IMR-90 (cell line): Measurements from ENCODE around the gene POMGNT2.

Experiments used
- BHLHE40 ChIP-seq: fragments of 150-350 bp; IDR thresholded peaks from 2 replicates; pipeline ENCODE4 v1.6.1; 2016; ENCODE audit warnings: mild to moderate bottlenecking, low read depth, low read length
- CHD1 ChIP-seq: IDR thresholded peaks from 2 replicates; pipeline ENCODE4 v1.6.1; 2012; ENCODE audit warnings: low read depth, low read length, improper control_type of control experiment
- FOS ChIP-seq: fragments of 150-350 bp; IDR thresholded peaks from 2 replicates; pipeline ENCODE4 v1.6.1; 2016; ENCODE audit warnings: low read depth, low read length
- MAFK ChIP-seq: IDR thresholded peaks from 2 replicates; pipeline ENCODE4 v1.6.1; 2012; ENCODE audit warnings: low read depth, low read length, improper control_type of control experiment
- MAZ ChIP-seq: IDR thresholded peaks from 2 replicates; pipeline ENCODE4 v1.6.1; 2012; ENCODE audit warnings: low read depth, mild to moderate bottlenecking, low read length, improper control_type of control experiment, moderate library complexity, borderline replicate concordance
- MXI1 ChIP-seq: IDR thresholded peaks from 2 replicates; pipeline ENCODE4 v1.6.1; 2012; ENCODE audit warnings: low read depth, mild to moderate bottlenecking, low read length, moderate library complexity, borderline replicate concordance
- POLR2A ChIP-seq: IDR thresholded peaks from 2 replicates; pipeline ENCODE4 v1.6.1; 2012; ENCODE audit warnings: mild to moderate bottlenecking, low read depth, low read length
- RAD21 ChIP-seq: IDR thresholded peaks from 2 replicates; pipeline ENCODE4 v1.6.1; 2012; ENCODE audit warnings: low read length, improper control_type of control experiment
- RFX5 ChIP-seq: IDR thresholded peaks from 2 replicates; pipeline ENCODE4 v1.8.0; 2012; ENCODE audit warnings: low read depth, mild to moderate bottlenecking, low read length, moderate library complexity
- SMC3 ChIP-seq: fragments of 150-350 bp; IDR thresholded peaks from 2 replicates; pipeline ENCODE4 v1.6.1; 2016; ENCODE audit warnings: low read depth, mild to moderate bottlenecking, antibody characterized with exemption, low read length, moderate library complexity
- TF ChIP-seq, protein P1 (sequence below): conservative IDR thresholded peaks from 2 replicates; pipeline ENCODE4 v1.5.1; 2012; ENCODE audit warnings: mild to moderate bottlenecking, low read depth, low read length, improper control_type of control experiment
- TF ChIP-seq, protein P2 (sequence below): fragments of 150-350 bp; IDR thresholded peaks from 2 replicates; pipeline ENCODE4 v1.6.1; 2017; ENCODE audit warnings: mild to moderate bottlenecking, antibody characterized with exemption, low read length, low read depth

- TF ChIP-seq, protein P1, sequence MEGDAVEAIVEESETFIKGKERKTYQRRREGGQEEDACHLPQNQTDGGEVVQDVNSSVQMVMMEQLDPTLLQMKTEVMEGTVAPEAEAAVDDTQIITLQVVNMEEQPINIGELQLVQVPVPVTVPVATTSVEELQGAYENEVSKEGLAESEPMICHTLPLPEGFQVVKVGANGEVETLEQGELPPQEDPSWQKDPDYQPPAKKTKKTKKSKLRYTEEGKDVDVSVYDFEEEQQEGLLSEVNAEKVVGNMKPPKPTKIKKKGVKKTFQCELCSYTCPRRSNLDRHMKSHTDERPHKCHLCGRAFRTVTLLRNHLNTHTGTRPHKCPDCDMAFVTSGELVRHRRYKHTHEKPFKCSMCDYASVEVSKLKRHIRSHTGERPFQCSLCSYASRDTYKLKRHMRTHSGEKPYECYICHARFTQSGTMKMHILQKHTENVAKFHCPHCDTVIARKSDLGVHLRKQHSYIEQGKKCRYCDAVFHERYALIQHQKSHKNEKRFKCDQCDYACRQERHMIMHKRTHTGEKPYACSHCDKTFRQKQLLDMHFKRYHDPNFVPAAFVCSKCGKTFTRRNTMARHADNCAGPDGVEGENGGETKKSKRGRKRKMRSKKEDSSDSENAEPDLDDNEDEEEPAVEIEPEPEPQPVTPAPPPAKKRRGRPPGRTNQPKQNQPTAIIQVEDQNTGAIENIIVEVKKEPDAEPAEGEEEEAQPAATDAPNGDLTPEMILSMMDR: no peak
- TF ChIP-seq RAD21: no peak
- TF ChIP-seq MAZ: no peak
- no peak for TF ChIP-seq POLR2A
- no peak for TF ChIP-seq RFX5
- TF ChIP-seq CHD1: no peak
- TF ChIP-seq, protein P2, sequence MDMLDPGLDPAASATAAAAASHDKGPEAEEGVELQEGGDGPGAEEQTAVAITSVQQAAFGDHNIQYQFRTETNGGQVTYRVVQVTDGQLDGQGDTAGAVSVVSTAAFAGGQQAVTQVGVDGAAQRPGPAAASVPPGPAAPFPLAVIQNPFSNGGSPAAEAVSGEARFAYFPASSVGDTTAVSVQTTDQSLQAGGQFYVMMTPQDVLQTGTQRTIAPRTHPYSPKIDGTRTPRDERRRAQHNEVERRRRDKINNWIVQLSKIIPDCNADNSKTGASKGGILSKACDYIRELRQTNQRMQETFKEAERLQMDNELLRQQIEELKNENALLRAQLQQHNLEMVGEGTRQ: no peak
- no peak for TF ChIP-seq BHLHE40
- TF ChIP-seq MAFK: no peak
- TF ChIP-seq MXI1: no peak
- TF ChIP-seq FOS: no peak
- TF ChIP-seq SMC3: no peak
Measured at GRCh38 chr3:43128464-43128863, 22.6 kb upstream of the POMGNT2 start.
